ENCODE results near the gene SNX25. TPM values are rescaled to one million over a fixed set of nuclear protein-coding genes. Genes with fewer than 3 reads are reported as not detected.
"Not testable (repeated sequence)": the region's sequence is repeated elsewhere in the genome, so short reads cannot be mapped to it uniquely, and the experiment has no call there.

SNX25 gene
- total RNA-seq, 1 experiment from 2014 or later, result 12.5 TPM

DNA sequence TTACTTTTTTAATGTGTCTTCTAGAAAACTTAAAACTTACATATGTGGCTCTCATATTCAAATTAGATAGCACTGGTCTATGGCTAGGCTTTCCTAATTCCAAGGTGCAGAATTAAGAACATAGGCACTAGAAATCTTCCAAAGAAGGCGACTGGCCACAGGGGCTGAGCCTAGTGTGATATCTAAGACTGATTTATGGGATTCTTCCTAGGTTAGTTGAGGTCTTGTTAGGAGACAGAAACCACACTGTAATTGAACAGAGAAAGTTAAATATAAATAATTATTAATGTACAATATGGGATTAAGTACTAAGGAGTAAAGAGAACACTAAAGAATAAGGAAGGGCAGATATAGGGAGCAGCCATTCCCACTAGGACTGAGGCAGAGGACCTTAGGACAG, 48.3 kb downstream of the SNX25 start:
- DNase-seq (ENCODE audit: extremely low read depth, low read depth), result no peak

DNA sequence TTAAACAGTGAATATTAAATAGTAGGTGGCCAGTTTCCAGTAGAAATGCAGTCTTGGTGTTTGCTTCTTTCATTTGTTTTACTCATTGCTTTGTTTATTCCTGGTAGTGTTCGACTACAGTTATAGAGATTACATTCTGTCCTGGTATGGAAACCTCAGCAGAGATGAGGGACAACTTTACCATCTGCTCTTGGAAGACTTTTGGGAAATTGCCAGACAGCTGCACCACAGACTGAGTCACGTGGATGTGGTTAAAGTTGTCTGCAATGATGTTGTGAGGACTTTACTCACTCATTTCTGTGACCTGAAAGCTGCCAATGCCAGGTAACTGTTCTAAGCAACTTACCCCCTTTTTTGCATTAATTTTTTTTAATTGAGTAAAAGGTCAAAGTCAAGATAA, 49.3 kb downstream of the SNX25 start:
- DNase-seq (ENCODE audit: extremely low read depth, low read depth), result not testable (repeated sequence)

DNA sequence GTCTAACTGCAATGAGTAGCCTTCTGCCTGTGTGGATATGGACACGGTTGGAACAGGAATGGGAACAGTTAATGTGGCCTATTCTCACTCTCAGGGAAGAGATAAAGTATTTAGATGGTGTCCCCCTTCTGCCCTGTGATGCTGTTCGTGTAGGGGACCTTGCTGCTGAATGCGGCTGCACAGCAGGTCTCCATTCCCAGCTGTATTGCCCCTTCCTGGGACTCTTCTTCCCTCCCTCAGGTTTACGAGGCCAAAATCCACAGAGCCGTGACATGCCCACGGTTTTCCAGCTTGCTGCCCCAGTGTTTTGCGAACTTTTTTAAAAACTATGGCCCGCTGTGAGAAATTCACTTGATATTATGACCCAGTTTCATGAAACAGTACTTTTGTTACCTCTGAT, 50.3 kb downstream of the SNX25 start:
- DNase-seq (ENCODE audit: extremely low read depth, low read depth), result no peak

DNA sequence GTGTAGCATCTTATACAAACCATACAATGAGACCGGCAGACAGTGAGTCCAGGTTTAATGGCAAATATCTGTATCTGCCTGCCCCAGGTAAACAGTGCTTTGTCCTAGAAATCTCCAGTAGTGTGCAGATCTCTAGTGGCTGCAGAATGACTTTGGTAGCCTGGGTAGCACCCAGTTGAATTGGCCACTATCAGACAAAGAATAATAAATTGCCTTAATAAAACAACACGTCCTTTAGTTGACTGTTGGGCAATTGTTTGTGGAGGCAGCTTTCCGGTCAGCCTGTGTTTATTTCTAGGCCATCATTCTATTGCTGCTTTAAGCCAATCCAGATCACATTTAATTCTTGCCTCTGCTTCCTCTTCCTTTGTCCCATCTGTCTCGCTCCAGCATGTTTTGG, 52.5 kb downstream of the SNX25 start:
- no peak for DNase-seq (ENCODE audit: extremely low read depth, low read depth)

DNA sequence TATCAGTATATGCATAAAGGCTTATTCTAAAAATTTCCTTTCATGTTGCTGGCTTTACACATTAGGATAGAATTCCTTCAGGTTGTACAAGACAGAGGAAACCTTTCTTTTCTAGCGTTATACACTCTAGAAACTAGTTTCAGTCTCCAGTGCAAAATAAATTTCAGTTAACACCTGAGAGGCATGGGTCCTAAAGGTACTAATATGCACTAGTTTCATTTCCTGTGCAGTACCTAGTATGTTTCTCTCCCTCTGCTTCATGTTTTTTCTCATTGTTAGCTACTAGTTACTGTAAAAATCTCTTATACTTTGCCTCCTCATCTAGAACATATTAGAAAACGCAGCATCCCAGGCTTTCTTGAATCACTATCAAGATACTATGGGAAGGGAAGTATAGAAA, 54.0 kb downstream of the SNX25 start:
- no peak for DNase-seq (ENCODE audit: extremely low read depth, low read depth)

DNA sequence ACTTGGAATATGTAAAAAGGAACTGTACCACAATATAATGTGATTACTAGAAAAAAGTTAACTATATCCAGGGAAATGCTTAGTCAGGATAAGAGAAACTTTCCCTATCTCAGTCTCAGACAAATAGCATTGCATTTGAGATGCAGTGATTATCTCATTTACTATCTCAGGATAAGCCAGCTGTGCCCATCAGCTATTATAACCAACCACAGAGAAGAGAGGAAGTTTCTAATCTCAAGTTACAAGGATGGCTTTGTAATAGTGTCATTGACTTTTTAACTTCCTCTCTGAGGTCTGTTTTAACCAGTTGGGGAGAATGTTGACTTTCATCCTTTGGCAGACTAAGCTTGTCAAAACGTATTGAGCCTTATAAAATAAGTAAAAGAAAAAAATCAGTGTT, 56.5 kb downstream of the SNX25 start:
- DNase-seq (ENCODE audit: extremely low read depth, low read depth), result no peak

DNA sequence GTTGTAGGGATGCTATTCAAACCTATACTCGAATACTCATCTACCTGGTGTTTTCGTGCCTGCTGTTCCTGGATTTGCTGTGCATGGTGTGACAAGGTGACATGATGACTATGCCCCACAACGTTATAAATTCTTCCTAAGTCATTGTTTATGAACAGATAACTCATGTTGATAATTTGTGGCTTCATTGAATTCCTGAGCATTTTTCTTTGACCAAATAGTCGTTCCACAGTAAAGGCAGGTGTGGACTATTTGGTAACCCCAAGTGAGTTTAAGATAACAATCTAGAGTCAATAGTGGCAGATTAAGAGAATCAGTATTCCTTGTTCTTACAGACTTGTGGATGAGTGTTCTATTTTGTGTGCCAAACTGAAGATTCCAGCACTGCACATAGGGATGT, 59.9 kb downstream of the SNX25 start:
- no peak for DNase-seq (ENCODE audit: extremely low read depth, low read depth)

DNA sequence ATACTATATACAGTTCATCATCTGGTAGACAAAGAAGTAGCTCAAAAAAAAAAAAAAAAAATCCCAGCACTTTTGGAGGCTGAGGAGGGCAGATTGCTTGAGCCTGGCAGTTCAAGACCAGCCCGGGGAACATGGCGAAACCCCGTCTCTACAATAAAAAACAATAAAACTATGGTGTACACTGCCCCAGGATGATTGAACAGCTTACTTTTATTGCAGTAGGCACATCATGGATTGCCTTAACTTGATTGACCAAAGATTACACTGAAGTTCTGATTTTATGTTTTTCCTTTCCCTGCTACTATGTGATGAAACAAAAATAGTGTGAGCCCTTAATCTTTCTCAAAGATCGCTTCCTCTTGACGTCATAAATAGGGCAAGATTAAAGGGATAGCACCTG, 60.6 kb downstream of the SNX25 start:
- DNase-seq (ENCODE audit: extremely low read depth, low read depth), result no peak

DNA sequence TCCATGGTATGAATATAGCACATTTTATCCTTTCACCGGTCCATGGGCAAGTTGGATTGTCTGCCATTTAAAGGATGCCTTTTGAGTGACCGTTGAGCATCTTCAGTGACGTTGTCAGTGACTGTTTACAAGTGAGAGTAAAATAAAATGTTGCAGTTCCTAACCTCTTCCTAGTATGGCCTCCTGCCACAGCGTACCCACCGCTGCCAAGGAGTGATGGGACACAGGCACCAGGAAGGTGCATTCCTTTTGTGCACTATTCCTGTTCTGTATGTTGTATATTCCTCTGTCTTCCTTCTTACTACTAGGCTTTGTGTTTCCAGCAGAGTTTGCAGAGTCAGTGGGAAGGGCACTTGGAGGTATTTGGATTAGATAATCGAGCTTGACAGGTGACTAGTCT, 61.5 kb downstream of the SNX25 start:
- DNase-seq (ENCODE audit: extremely low read depth, low read depth), result no peak

DNA sequence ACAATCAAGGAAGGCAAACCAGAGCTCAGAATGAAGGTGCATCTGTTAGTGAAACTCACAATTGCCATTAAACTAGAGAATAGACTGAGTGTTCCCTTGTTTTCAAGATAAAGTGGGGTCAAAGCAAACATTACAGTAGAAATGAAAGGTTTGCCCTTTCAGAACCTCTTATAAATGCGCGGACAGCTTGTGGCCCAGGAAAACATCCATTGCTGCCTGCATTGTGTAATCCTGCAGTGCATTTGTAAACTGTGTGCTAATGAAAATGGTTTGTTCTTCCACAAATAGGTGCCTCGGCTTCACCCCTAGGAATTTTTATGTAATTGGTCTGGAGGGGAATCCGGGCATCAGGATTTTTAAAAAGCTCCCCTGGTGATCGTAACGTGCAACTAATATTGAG, 62.8 kb downstream of the SNX25 start:
- DNase-seq (ENCODE audit: extremely low read depth, low read depth), result no peak

DNA sequence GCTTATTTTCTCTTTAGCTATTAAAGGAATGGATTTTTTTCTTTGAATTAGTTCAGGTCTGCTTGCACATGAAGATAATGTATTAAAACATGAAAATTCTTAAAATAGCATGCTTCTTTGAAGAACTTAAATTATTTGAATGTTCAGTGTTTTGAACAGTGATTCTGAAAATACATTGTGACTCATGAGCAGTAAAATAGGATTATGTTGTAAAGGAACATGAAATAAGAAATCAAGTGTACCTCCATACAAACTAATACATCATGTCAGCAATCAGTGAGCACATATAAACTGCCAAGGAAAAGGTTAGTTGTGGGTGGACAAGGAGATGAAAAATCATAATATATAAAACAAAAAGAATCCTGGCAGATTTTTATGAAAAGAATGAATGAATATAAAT, 66.1 kb downstream of the SNX25 start:
- DNase-seq (ENCODE audit: extremely low read depth, low read depth), result no peak

DNA sequence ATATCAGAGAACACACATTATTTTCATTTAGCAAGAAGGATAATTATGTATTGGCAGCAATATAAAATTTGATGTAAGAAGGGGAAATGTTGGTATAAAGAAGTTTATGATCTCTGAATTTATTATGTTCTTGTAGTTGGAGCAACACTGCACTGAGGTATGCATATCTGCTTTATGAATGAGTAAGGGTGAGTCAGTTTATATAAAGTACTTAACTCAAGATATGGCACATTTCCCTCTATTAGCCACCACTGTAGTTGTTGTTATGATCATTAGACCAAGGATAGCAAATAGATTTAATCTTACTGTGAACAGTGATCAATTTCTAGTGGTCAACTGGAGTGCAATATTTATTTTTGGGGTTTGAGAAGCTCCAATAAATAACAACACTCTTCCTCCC, 66.6 kb downstream of the SNX25 start:
- no peak for DNase-seq (ENCODE audit: extremely low read depth, low read depth)

DNA sequence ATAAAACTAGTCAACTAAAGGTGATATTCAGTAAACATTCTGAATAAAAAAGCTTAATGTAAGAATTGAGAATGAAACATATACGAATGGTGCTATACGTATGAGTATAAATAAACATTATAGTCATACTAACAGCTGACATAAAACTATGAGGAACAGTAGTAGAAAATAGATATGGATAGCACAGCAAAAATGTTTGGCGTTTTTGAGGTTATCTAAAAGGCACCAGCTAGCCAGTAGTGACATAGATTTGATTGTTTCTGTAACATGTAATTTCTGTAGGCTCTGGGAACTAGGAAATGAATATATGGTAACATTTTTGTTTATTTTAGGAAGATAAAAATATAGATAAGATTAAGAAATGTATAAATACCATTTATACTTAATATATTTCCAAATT, 69.3 kb downstream of the SNX25 start:
- no peak for DNase-seq (ENCODE audit: extremely low read depth, low read depth)

DNA sequence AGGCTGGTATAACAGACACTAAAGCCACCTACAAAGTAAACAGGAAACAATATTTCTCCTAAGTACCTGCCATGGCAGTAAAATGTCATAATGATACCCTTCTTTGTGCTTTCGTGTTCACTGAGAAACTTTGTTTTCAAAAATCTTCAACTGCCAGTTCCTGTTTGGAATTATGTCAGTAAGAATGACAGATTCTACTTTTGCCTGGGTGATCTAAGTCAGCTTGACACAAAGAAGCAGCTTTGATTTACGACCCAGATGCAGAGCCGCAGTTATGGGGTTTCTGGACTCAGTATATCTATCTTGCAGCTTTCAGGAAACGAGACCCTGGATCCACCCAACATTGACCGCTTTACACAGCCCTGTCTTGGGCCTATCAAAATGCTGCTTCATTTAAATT, 71.2 kb downstream of the SNX25 start:
- no peak for DNase-seq (ENCODE audit: extremely low read depth, low read depth)

DNA sequence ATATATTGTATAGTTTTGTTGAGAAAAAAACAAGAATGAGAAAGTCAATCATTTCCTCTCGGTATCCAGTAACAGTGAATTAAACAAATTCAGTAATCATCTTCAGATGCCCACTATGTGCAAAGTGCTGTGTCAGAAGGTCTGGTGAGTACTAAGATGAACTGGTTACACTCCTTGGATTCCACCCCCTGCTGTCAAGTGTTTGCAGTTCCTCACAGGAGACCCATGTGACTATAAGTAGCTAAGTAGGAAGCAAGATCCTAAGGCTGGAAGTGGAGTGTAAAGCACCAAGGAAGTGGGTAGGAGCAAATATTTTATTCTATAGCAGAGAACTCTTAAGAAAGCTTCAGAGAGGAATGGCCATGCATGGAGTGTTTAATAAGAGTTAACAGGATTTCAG, 73.6 kb downstream of the SNX25 start:
- DNase-seq (ENCODE audit: extremely low read depth, low read depth), result no peak

DNA sequence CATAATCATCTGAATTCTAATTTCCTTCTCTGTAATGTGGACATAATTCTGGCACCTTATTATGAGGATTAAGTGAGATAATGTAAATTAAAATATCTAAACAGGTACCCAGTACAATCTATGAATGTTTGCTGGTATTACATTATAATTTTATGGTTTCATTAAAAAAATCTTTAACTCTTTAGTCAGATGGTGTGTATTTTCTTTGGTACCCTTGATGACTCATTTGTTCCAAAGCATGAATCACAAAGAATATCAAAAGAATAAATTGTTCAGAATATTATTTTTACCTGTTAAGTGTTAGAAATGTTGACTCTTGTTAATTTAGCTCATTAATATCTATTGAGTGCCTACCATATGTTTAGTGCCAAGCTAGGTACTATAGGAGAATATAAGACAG, 74.3 kb downstream of the SNX25 start:
- no peak for DNase-seq (ENCODE audit: extremely low read depth, low read depth)

DNA sequence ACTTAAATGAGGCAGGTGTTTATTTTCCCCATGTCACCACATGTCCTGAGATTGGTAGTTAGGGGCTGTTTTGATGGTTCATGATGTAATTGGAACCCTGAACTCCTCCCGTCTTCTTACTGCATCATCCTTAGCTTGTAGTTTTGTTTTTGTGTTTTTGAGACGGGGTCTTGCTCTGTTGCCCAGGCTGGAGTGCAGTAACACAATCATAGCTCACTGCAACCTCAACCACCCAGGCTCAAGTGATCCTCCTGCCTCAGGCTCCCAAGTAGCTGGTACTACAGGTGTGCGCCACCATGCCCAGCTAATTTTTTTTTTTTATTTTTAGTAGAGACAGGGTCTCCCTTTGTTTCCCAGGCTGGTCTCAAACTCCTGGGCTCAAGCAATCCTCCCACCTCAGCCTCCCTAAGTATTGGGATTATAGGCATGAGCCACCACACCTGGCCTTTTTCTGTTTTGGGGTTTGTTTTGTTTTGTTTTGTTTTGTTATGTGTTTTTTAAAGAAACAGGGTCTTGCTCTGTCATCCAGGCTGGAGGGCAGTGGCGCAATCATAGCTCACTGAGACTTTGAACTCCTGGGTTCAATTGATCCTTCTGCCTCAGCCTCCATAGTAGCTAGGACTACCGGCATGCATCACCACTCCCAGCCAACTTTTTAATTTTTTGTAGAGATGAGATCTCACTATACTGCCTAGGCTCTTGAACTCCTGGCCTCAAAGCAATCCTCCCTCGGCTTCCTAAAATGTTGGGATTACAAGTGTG, 76.4 kb downstream of the SNX25 start:
- no peak for DNase-seq (ENCODE audit: extremely low read depth, low read depth)

DNA sequence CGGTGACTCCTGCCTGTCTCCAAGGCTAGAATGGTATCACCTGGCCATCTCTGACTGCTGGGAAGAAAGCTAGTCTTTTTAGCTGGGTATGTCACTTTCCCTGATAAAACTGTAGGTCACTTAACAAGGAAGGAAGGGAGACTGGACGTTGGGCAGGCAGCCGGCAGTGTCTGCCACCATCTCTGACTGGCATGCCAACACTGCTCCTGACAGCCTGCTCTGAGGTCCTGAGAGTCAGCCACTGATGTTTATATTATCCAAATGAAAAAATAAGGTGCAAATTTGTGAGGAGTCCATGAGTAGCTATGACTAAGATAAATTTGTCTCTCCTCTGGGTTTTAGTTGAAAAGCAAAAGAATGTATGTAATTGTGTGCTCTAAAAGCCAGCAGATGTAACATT, 77.2 kb downstream of the SNX25 start:
- DNase-seq (ENCODE audit: extremely low read depth, low read depth), result no peak

DNA sequence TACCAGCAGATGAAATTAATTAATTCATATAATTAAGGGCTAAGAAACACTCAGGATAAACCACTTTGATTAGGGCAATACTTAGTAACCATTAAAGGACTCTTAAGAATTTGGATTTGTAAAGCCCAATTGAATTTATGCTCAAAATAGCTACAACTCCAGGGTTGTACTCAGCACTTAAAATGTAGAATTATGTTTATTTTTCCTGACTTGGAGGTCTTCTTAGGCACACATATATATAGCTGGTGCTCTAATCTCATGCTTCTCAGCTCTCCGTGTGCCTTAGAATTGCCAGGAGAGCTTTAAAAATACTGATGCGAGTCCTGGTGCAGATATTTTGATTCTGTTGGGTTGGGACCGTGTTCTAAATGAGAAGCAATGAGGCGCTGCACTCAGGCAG, 77.6 kb downstream of the SNX25 start:
- no peak for DNase-seq (ENCODE audit: extremely low read depth, low read depth)

DNA sequence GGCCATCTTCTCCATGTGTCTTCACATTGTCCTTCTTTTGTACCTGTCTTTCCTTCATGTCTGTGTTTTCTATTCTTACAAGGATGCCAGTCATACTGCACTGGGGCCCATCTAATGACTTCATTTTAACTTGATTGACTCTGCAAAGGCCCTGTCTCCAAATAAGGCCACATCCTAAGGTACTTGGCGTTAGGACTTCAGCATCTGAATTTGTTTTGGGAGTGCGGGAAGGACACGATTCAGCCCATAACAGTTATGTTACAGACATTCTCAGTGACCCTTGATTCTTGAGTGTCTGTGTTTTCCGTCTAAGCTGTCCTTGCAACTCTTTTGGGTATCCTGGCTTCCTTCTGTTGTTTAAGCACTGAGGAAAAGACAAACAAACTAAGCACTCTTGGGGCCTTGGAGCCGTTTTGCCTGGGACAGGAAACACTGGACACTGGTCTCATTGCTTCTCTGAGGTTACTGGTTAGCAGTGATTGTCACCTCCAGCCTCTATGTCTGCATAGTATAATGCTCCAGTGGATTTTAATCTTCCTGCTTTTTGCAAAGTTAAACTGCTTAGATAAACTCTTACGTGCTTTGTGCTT, 80.7 kb downstream of the SNX25 start:
- DNase-seq (ENCODE audit: extremely low read depth, low read depth), result no peak

DNA sequence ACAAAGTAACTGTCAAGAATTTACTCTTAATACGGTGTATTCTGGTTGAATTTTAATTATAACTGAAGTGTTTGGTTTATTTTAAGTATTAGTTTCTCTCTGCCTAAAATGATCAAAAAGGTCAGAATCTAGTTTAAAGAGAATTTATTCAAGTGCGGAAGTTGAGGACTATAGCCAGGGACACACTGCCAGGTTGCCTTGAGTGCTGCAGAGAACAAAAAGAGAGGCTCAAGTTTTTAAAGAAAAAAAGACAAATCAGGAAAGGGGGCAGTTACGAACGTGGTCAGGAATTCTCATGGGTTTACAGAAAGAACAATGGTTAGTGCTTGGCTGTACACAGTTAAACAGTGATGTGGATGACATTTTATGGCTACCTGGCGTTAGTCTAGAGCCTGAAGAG, 81.3 kb downstream of the SNX25 start:
- DNase-seq (ENCODE audit: extremely low read depth, low read depth), result no peak

DNA sequence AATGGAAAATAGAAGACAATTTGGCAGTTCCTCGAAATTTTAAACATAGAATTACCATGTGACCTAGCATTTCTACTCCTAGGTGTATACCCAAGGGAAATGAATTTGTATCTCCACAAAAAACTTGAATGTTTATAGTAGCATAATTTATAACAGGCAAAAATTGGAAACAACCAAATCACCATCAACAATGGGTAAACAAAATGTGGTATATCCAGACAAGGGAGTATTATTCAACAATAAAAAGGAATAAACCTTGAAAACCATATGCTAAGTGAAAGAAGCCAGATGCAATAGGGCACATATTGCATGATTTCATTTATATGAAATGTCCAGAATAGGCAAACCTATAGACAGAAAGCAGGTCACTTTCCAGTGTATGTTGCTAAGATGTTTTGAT, 83.8 kb downstream of the SNX25 start:
- DNase-seq (ENCODE audit: extremely low read depth, low read depth), result no peak

All from NCI-H460 (cell line).